Uterus (tissue), 2 donors: ENCODE results near the gene PKD2.

Source experiments
- POLR2A ChIP-seq, 2 donors: fragments of 450-650 bp; IDR thresholded peaks; one replicate each; pipeline ENCODE4 v1.6.1; 2016; ENCODE audit warnings: antibody characterized with exemption in 2 of 2, mild to moderate bottlenecking in 1 of 2, moderate library complexity in 1 of 2
- TF ChIP-seq, protein P1 (sequence below), 4 experiments: fragments of 200-600 bp in 2 of 4; fragments of 450-650 bp in 2 of 4; sonication (generic) in 2 of 4; IDR thresholded peaks; one replicate each; pipeline ENCODE4 v1.5.1; 2016 to 2019; ENCODE audit warnings: antibody characterized with exemption in 4 of 4, mild to moderate bottlenecking in 2 of 4, moderate library complexity in 1 of 4

GRCh38 chr4:88058295-88058694 lies 50.9 kb downstream of the PKD2 start:
- TF ChIP-seq, protein P1, sequence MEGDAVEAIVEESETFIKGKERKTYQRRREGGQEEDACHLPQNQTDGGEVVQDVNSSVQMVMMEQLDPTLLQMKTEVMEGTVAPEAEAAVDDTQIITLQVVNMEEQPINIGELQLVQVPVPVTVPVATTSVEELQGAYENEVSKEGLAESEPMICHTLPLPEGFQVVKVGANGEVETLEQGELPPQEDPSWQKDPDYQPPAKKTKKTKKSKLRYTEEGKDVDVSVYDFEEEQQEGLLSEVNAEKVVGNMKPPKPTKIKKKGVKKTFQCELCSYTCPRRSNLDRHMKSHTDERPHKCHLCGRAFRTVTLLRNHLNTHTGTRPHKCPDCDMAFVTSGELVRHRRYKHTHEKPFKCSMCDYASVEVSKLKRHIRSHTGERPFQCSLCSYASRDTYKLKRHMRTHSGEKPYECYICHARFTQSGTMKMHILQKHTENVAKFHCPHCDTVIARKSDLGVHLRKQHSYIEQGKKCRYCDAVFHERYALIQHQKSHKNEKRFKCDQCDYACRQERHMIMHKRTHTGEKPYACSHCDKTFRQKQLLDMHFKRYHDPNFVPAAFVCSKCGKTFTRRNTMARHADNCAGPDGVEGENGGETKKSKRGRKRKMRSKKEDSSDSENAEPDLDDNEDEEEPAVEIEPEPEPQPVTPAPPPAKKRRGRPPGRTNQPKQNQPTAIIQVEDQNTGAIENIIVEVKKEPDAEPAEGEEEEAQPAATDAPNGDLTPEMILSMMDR (IDR thresholded peaks at IDR 0.05) = no peak
- TF ChIP-seq POLR2A (IDR thresholded peaks at IDR 0.05) = no peak
